ENCODE data around the gene HOXA9.

DNA sequence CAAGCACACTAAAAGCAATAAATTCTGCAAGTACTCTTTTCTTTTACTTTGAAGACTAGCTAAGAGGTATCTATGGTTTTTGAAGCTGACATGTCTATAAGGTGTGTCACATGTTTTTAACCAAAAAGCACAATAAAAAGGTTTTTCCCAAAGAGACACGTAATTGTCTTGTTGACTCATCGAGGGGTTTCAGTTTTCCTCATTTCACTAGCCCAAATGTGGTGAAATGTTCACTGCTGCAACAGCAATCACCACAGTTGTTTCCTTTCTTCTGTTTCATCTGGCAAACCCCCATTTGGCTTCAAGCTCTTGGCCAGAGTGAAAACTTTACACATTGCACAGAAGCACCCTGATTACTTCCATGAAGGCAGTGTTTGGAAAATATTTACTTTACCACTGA is 30.9 kb downstream of the HOXA9 start:
- no peak for TF ChIP-seq TAF1 (conservative IDR thresholded peaks at IDR 0.05)
- TF ChIP-seq, protein P1, sequence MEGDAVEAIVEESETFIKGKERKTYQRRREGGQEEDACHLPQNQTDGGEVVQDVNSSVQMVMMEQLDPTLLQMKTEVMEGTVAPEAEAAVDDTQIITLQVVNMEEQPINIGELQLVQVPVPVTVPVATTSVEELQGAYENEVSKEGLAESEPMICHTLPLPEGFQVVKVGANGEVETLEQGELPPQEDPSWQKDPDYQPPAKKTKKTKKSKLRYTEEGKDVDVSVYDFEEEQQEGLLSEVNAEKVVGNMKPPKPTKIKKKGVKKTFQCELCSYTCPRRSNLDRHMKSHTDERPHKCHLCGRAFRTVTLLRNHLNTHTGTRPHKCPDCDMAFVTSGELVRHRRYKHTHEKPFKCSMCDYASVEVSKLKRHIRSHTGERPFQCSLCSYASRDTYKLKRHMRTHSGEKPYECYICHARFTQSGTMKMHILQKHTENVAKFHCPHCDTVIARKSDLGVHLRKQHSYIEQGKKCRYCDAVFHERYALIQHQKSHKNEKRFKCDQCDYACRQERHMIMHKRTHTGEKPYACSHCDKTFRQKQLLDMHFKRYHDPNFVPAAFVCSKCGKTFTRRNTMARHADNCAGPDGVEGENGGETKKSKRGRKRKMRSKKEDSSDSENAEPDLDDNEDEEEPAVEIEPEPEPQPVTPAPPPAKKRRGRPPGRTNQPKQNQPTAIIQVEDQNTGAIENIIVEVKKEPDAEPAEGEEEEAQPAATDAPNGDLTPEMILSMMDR (IDR thresholded peaks at IDR 0.05; ENCODE audit: low read depth, low read length, missing input control): no peak
- TF ChIP-seq JUND (IDR thresholded peaks at IDR 0.05): no peak
- TF ChIP-seq, protein P2, sequence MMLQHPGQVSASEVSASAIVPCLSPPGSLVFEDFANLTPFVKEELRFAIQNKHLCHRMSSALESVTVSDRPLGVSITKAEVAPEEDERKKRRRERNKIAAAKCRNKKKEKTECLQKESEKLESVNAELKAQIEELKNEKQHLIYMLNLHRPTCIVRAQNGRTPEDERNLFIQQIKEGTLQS (IDR thresholded peaks at IDR 0.05): no peak
- no peak for TF ChIP-seq GABPA (IDR thresholded peaks at IDR 0.05 in 1 of 2, conservative IDR thresholded peaks at IDR 0.05 in 1 of 2)
- no peak for TF ChIP-seq YY1 (IDR thresholded peaks at IDR 0.05)
- TF ChIP-seq EGR1 (IDR thresholded peaks at IDR 0.05; ENCODE audit: low read depth in 2 of 2): no peak
- no peak for TF ChIP-seq FOXA1 (IDR thresholded peaks at IDR 0.05)
- no peak for TF ChIP-seq HNF4G (IDR thresholded peaks at IDR 0.05)
- TF ChIP-seq HNF4A (conservative IDR thresholded peaks at IDR 0.05): no peak
